ENCODE data around the gene TUSC2. TPM values are rescaled to one million over a fixed set of nuclear protein-coding genes. Genes with fewer than 3 reads are reported as not detected.

Gene TUSC2
- total RNA-seq, 2 experiments from 2014 or later, result 23.1 to 24.7 TPM

- no peak for TF ChIP-seq CTCF (IDR thresholded peaks at IDR 0.05)
- H3K9me3 Mint-ChIP-seq, result no peaks in the 10 kb centered on the region
- peaks cover 29% of the 10 kb centered on the region for H3K36me3 Mint-ChIP-seq (ENCODE audit: low read depth)
- H3K4me1 Mint-ChIP-seq (ENCODE audit: low read depth), result peaks cover 20% of the 10 kb centered on the region
- POLR2A ChIA-PET, result interaction anchor here (0.6 to 3.3 kb wide), 19 partner anchors 25 to 1690 kb away, joined by 3 to 28 read pairs (median 4); partner anchors contain the start of genes CYB561D2, GNAI2, NPRL2 and RASSF1
- Histone ChIP-seq H3K4me1 (ENCODE audit: insufficient read depth, low read length) (peaks cover 25% of the 10 kb centered on the region), H3K9me3 (ENCODE audit: control insufficient read depth in 1 of 2, insufficient read depth in 1 of 2, low read length in 2 of 2) (no peaks in the 10 kb centered on the region), H3K27ac (ENCODE audit: low read depth in 1 of 2, low read length in 2 of 2) (peak within 1 kb of the TSS; percentile 48 to 60), H3K36me3 (ENCODE audit: insufficient read depth, low read length) (peaks cover 32% of the 10 kb centered on the region), H3K27me3 (ENCODE audit: control insufficient read depth in 1 of 2, insufficient read depth in 2 of 2, low read length in 2 of 2) (no peaks in the 10 kb centered on the region), H3K4me3 (ENCODE audit: low read length) (peak within 1 kb of the TSS; percentile 95)
- peak within 1 kb of the TSS; percentile 95 for H3K4me3 Mint-ChIP-seq
- H3K27me3 Mint-ChIP-seq, result no peaks in the 10 kb centered on the region
- intact Hi-C loops (cut with DNase I, micrococcal nuclease), result loop anchor here in 1 of 2 experiments (2.0 to 5.0 kb wide), 2 partner anchors 58 to 350 kb away; partner anchors contain the start of genes CYB561D2, NPRL2 and RBM6
- H3K27ac Mint-ChIP-seq, result peak within 1 kb of the TSS; percentile 93
- CTCF ChIA-PET, result interaction anchor here (1.0 to 2.4 kb wide), 6 partner anchors 16 to 55 kb away, joined by 3 to 9 read pairs (median 4); no protein-coding TSS in a partner anchor
- ATAC-seq (ENCODE audit: poor library complexity) (peak; percentile 98), DNase-seq (peak; percentile 90 to 98 (median 95))
These were observed 35.6 kb downstream of the TUSC2 start, which contains the start of gene IFRD2 for GRCh38 chr3:50292159-50293078. TSS of gene IFRD2 (minus strand) at chr3:50292429. CDS start at chr3:50292274, 155 bp downstream.

DNA sequence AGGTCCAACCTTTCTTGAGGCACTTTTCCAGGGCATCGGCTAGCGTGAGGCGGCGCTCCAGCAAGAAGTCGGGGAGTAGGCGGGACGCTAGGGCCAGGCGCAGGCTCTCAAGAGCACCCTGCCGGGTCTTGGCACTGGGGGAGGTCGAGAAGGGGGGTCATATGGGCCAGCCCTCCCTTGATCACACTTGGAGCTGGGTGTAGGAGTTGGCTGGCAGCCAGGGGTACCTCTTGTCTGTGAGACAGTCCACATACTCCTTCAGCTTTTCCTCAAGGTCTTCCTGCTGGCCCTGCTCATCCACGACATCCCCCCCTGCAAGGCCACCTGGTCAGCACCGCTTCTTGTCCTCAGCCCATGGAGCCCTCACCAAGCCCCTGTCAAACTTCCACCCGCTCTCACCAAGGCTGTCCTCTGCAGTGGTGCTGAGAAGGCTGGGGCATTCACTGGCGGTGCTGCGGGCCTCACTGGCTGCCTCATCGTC lies 37.8 kb downstream of the TUSC2 start:
- Mint-ChIP-seq H3K9me3 (no peaks in the 10 kb centered on the region), H3K27ac (no peak overlapping the region), H3K4me3 (peak overlapping the region; percentile 48), H3K27me3 (no peaks in the 10 kb centered on the region), H3K4me1 (ENCODE audit: low read depth) (peaks cover 20% of the 10 kb centered on the region), H3K36me3 (ENCODE audit: low read depth) (peaks cover 32% of the 10 kb centered on the region)
- ATAC-seq (ENCODE audit: poor library complexity) (no peak), DNase-seq (peak in 1 of 14 experiments; percentile 38)
- H3K4me1 ChIP-seq (ENCODE audit: insufficient read depth, low read length), result peaks cover 24% of the 10 kb centered on the region
- peaks cover 36% of the 10 kb centered on the region for H3K36me3 ChIP-seq (ENCODE audit: insufficient read depth, low read length)
- no peak for TF ChIP-seq CTCF (IDR thresholded peaks at IDR 0.05)
- H3K27me3 ChIP-seq (ENCODE audit: control insufficient read depth in 1 of 2, insufficient read depth in 2 of 2, low read length in 2 of 2), result no peaks in the 10 kb centered on the region
- ChIA-PET CTCF (no interaction called here), POLR2A (no interaction called here)
- no peaks in the 10 kb centered on the region for H3K9me3 ChIP-seq (ENCODE audit: control insufficient read depth in 1 of 2, insufficient read depth in 1 of 2, low read length in 2 of 2)
- no peak overlapping the region for H3K4me3 ChIP-seq (ENCODE audit: low read length)
- H3K27ac ChIP-seq (ENCODE audit: low read depth in 1 of 2, low read length in 2 of 2), result no peak overlapping the region
- intact Hi-C loops (cut with DNase I, micrococcal nuclease), result loop anchor here in 1 of 2 experiments (5.0 kb wide), 1 partner anchor 348 kb away; the partner anchor contains the start of gene RBM6

DNA sequence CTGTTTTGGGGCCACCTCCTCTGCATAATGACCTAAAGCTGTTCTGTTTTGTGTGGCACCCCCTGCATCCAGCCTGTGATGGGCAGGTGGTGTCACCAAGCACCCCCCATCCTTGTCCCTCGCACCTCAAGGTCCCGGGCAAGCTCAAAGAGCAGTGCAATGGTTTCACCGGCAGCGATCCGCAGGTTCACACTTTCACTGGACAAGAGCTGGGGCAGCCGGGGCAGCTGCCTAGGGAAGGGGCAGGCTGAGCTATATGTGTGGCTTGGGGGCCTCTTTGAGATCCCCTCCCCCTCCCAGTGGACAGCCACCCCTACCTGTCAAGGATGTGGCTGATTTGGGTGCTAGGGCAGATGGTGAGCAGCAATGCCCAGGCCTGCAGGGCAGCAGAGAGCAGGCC lies 38.9 kb downstream of the TUSC2 start:
- Mint-ChIP-seq H3K27ac (no peak overlapping the region), H3K4me1 (ENCODE audit: low read depth) (peaks cover 20% of the 10 kb centered on the region), H3K9me3 (no peaks in the 10 kb centered on the region), H3K36me3 (ENCODE audit: low read depth) (peaks cover 32% of the 10 kb centered on the region), H3K4me3 (peak overlapping the region; percentile 48), H3K27me3 (no peaks in the 10 kb centered on the region)
- peak in 1 of 14 experiments; percentile 16 for DNase-seq
- ChIA-PET CTCF (interaction anchor here (1.8 kb wide), 1 partner anchor 14 kb away, joined by 3 read pairs; no protein-coding TSS in a partner anchor), POLR2A (interaction anchor here (1.6 kb wide), 1 partner anchor 62 kb away, joined by 4 read pairs; the partner anchor contains the start of genes CYB561D2 and NPRL2)
- H3K4me3 ChIP-seq (ENCODE audit: low read length), result no peak overlapping the region
- peaks cover 36% of the 10 kb centered on the region for H3K36me3 ChIP-seq (ENCODE audit: insufficient read depth, low read length)
- H3K9me3 ChIP-seq (ENCODE audit: control insufficient read depth in 1 of 2, insufficient read depth in 1 of 2, low read length in 2 of 2), result no peaks in the 10 kb centered on the region
- H3K4me1 ChIP-seq (ENCODE audit: insufficient read depth, low read length), result peaks cover 24% of the 10 kb centered on the region
- no peak for TF ChIP-seq CTCF (IDR thresholded peaks at IDR 0.05)
- ATAC-seq (ENCODE audit: poor library complexity), result no peak
- intact Hi-C loops (cut with DNase I, micrococcal nuclease), result no loop called here
- H3K27ac ChIP-seq (ENCODE audit: low read depth in 1 of 2, low read length in 2 of 2), result no peak overlapping the region
- H3K27me3 ChIP-seq (ENCODE audit: control insufficient read depth in 1 of 2, insufficient read depth in 2 of 2, low read length in 2 of 2), result no peaks in the 10 kb centered on the region

Measured in CD4-positive, alpha-beta T cell (primary cell).